Esophagus muscularis mucosa (tissue), 3 donors: ENCODE results near the gene C1orf94.

Experiments used
- POLR2A ChIP-seq: fragments of 450-650 bp; IDR thresholded peaks from one replicate; pipeline ENCODE4 v1.6.1; 2017; ENCODE audit warnings: antibody characterized with exemption, moderate library complexity, mild to moderate bottlenecking, low read depth
- POLR2AphosphoS5 ChIP-seq, 2 donors: sonication (generic); formaldehyde crosslinking; IDR thresholded peaks; one replicate each; pipeline ENCODE4 v1.6.1; 2017; ENCODE audit warnings: antibody characterized with exemption in 2 of 2
- TF ChIP-seq, protein P1 (sequence below), 3 experiments: fragments of 200-600 bp in 2 of 3; fragments of 450-650 bp in 1 of 3; sonication (generic) in 2 of 3; IDR thresholded peaks; one replicate each; pipeline ENCODE4 v1.5.1; 2017 to 2019; ENCODE audit warnings: antibody characterized with exemption in 3 of 3, mild to moderate bottlenecking in 2 of 3, moderate library complexity in 1 of 3

DNA sequence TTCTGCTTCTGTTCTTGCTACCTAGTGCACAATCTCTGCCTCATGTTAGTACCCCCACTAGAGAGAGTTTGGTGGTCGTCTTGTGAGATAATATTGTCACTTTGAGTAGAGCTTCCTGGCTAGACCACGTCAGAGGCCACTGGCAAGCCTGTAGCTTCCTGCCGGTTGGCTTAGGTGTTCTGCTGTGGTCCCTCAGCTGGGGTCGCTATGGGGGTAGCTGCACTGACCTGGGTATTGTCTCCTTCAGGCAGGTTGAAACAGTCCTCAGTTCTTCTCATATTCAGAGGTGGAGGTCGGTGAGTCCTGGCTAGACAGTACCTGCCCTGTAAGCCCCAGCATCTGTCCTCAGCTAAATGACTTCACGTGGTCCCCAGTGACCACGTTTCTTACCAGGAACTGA lies 86.2 kb downstream of the C1orf94 start:
- TF ChIP-seq, protein P1, sequence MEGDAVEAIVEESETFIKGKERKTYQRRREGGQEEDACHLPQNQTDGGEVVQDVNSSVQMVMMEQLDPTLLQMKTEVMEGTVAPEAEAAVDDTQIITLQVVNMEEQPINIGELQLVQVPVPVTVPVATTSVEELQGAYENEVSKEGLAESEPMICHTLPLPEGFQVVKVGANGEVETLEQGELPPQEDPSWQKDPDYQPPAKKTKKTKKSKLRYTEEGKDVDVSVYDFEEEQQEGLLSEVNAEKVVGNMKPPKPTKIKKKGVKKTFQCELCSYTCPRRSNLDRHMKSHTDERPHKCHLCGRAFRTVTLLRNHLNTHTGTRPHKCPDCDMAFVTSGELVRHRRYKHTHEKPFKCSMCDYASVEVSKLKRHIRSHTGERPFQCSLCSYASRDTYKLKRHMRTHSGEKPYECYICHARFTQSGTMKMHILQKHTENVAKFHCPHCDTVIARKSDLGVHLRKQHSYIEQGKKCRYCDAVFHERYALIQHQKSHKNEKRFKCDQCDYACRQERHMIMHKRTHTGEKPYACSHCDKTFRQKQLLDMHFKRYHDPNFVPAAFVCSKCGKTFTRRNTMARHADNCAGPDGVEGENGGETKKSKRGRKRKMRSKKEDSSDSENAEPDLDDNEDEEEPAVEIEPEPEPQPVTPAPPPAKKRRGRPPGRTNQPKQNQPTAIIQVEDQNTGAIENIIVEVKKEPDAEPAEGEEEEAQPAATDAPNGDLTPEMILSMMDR (IDR thresholded peaks at IDR 0.05), result no peak
- TF ChIP-seq POLR2AphosphoS5 (IDR thresholded peaks at IDR 0.05) (no peak), POLR2A (no peak)
